Activated CD8-positive, alpha-beta T cell treated with anti-CD3 and anti-CD28 coated beads for 36 hours (primary cell): ENCODE measurements around the gene PRKACG. TPM values are rescaled to one million over a fixed set of nuclear protein-coding genes. Genes with fewer than 3 reads are reported as not detected.
A peak's percentile ranks its signal among the peaks of the same experiment; 100 is the strongest.

Experiments used
- ATAC-seq: fragments of 200-7000 bp; cut with Tn5 transposase; one replicate; pipeline ENCODE4 v1.10.0; 2021; ENCODE audit warnings: mild to moderate bottlenecking, moderate library complexity
- CTCF ChIA-PET: fragments of 350-600 bp; sonication (Branson Sonifier 250); formaldehyde crosslinking; loops from one replicate; lab custom pipeline; 2021; ENCODE audit warnings: antibody characterized with exemption; lab: Charles Lee
- POLR2A ChIA-PET: fragments of 350-600 bp; sonication (Branson Sonifier 250); formaldehyde crosslinking; loops from one replicate; lab custom pipeline; 2021; ENCODE audit warnings: antibody characterized with exemption; lab: Charles Lee
- DNase-seq: peaks from one replicate; pipeline ENCODE4 v3.0.0-alpha.2; 2020
- H3K27ac Mint-ChIP-seq: one replicate; pipeline ENCODE4 v1.8.0; 2021; ENCODE audit warnings: mild to moderate bottlenecking, mixed read lengths
- H3K27me3 Mint-ChIP-seq: one replicate; pipeline ENCODE4 v1.8.0; 2021; ENCODE audit warnings: mixed read lengths
- H3K36me3 Mint-ChIP-seq: one replicate; pipeline ENCODE4 v1.8.0; 2021; ENCODE audit warnings: low read depth, mixed read lengths
- H3K4me1 Mint-ChIP-seq: one replicate; pipeline ENCODE4 v1.8.0; 2021; ENCODE audit warnings: low read depth, mixed read lengths
- H3K4me3 Mint-ChIP-seq: one replicate; pipeline ENCODE4 v1.8.0; 2021; ENCODE audit warnings: mild to moderate bottlenecking, moderate library complexity, mixed read lengths
- H3K9me3 Mint-ChIP-seq: one replicate; pipeline ENCODE4 v1.8.0; 2021; ENCODE audit warnings: mixed read lengths
- CTCF ChIP-seq: fragments of 200-600 bp; IDR thresholded peaks from one replicate; pipeline ENCODE4 v1.8.0; 2022; ENCODE audit warnings: antibody characterized with exemption, mild to moderate bottlenecking
- intact Hi-C: fragments of 100-400 bp; cut with micrococcal nuclease; formaldehyde crosslinking; loops from one replicate; pipeline ENCODE4 v1.10.0; 2022
- total RNA-seq, 2 experiments: library from RNA; stranded (reverse); gene quantifications; one replicate each; pipeline ENCODE4 v1.2.3, GENCODE V29; 2021

The PRKACG gene
- total RNA-seq, 2 experiments from 2014 or later: not detected

- DNase-seq (no peak), ATAC-seq (no peak)
- Mint-ChIP-seq H3K9me3 (no peaks in the 10 kb centered on the region), H3K4me1 (peaks cover 3% of the 10 kb centered on the region), H3K27me3 (peaks cover 3% of the 10 kb centered on the region), H3K36me3 (no peaks in the 10 kb centered on the region), H3K4me3 (no peak overlapping the region), H3K27ac (no peak overlapping the region)
- intact Hi-C loops: no loop called here
- TF ChIP-seq CTCF: no peak
- CTCF ChIA-PET: interaction anchor here (1.0 to 1.1 kb wide), 2 partner anchors 26 to 45 kb away, joined by 3 to 4 read pairs; no protein-coding TSS in a partner anchor
- POLR2A ChIA-PET: interaction anchor here (1.1 kb wide), 1 partner anchor 33 kb away, joined by 3 read pairs; the partner anchor contains the start of gene FXN
Observed at GRCh38 chr9:69001921-69002320, 12.0 kb downstream of the PRKACG start.

GRCh38 chr9:68999393-69000105 lies 14.4 kb downstream of the PRKACG start:
- peaks cover 12% of the 10 kb centered on the region for H3K4me1 Mint-ChIP-seq
- no peak overlapping the region for H3K4me3 Mint-ChIP-seq
- H3K27ac Mint-ChIP-seq: no peak overlapping the region
- POLR2A ChIA-PET: no interaction called here
- no peaks in the 10 kb centered on the region for H3K36me3 Mint-ChIP-seq
- intact Hi-C loops: loop anchor here (1.0 kb wide), 1 partner anchor 415 kb away; no protein-coding TSS in a partner anchor
- H3K9me3 Mint-ChIP-seq: no peaks in the 10 kb centered on the region
- CTCF ChIA-PET: interaction anchor here (0.6 to 1.8 kb wide), 31 partner anchors 9 to 419 kb away, joined by 3 to 9 read pairs (median 4); no protein-coding TSS in a partner anchor
- ATAC-seq (peak; percentile 90), DNase-seq (peak; percentile 76)
- TF ChIP-seq CTCF: peak; percentile 70
- peaks cover 3% of the 10 kb centered on the region for H3K27me3 Mint-ChIP-seq

- ATAC-seq (no peak), DNase-seq (no peak)
- CTCF ChIA-PET: interaction anchor here (0.7 to 1.8 kb wide), 18 partner anchors 9 to 415 kb away, joined by 3 to 9 read pairs (median 4); no protein-coding TSS in a partner anchor
- H3K4me3 Mint-ChIP-seq: no peak overlapping the region
- no peaks in the 10 kb centered on the region for H3K36me3 Mint-ChIP-seq
- no peaks in the 10 kb centered on the region for H3K9me3 Mint-ChIP-seq
- peaks cover 3% of the 10 kb centered on the region for H3K27me3 Mint-ChIP-seq
- POLR2A ChIA-PET: no interaction called here
- H3K4me1 Mint-ChIP-seq: peaks cover 12% of the 10 kb centered on the region
- intact Hi-C loops: loop anchor here (1.0 kb wide), 1 partner anchor 415 kb away; no protein-coding TSS in a partner anchor
- no peak overlapping the region for H3K27ac Mint-ChIP-seq
- TF ChIP-seq CTCF: no peak
Observed at GRCh38 chr9:68998812-68999211, 15.1 kb downstream of the PRKACG start.

- H3K36me3 Mint-ChIP-seq: no peaks in the 10 kb centered on the region
- POLR2A ChIA-PET: interaction anchor here (0.6 kb wide), 1 partner anchor 60 kb away, joined by 3 read pairs; no protein-coding TSS in a partner anchor
- CTCF ChIA-PET: interaction anchor here (1.5 to 1.7 kb wide), 2 partner anchors 59 to 414 kb away, joined by 3 to 9 read pairs; no protein-coding TSS in a partner anchor
- no peaks in the 10 kb centered on the region for H3K9me3 Mint-ChIP-seq
- no peak overlapping the region for H3K4me3 Mint-ChIP-seq
- H3K4me1 Mint-ChIP-seq: peaks cover 12% of the 10 kb centered on the region
- no peak overlapping the region for H3K27ac Mint-ChIP-seq
- DNase-seq (no peak), ATAC-seq (no peak)
- TF ChIP-seq CTCF: no peak
- H3K27me3 Mint-ChIP-seq: peaks cover 2% of the 10 kb centered on the region
- intact Hi-C loops: no loop called here
Observed at GRCh38 chr9:68998385-68998784, 15.5 kb downstream of the PRKACG start.

- DNase-seq (no peak), ATAC-seq (no peak)
- Mint-ChIP-seq H3K27ac (no peak overlapping the region), H3K27me3 (no peaks in the 10 kb centered on the region), H3K36me3 (no peaks in the 10 kb centered on the region), H3K4me3 (no peak overlapping the region), H3K9me3 (no peaks in the 10 kb centered on the region), H3K4me1 (peaks cover 12% of the 10 kb centered on the region)
- no peak for TF ChIP-seq CTCF
- CTCF ChIA-PET: interaction anchor here (0.9 to 1.5 kb wide), 5 partner anchors 8 to 414 kb away, joined by 3 read pairs; no protein-coding TSS in a partner anchor
- intact Hi-C loops: no loop called here
- POLR2A ChIA-PET: interaction anchor here (1.1 kb wide), 1 partner anchor 23 kb away, joined by 3 read pairs; no protein-coding TSS in a partner anchor
Observed at GRCh38 chr9:68997666-68998065, 16.2 kb downstream of the PRKACG start.
